RPMI8226 (cell line): ENCODE measurements around the gene RAB28.

Source experiments
- DNase-seq: peaks from one replicate; pipeline ENCODE4 v3.0.0-alpha.2; 2015

Gene RAB28

GRCh38 chr4:13504374-13504773, 20.2 kb upstream of the RAB28 start:
- no peak for DNase-seq

GRCh38 chr4:13498469-13498868, 14.3 kb upstream of the RAB28 start:
- DNase-seq = no peak

- DNase-seq = no peak
These were observed 12.5 kb upstream of the RAB28 start for GRCh38 chr4:13496605-13497004.

- no peak for DNase-seq
These were observed 11.6 kb upstream of the RAB28 start for GRCh38 chr4:13495753-13496152.

GRCh38 chr4:13493793-13494192, 9.7 kb upstream of the RAB28 start:
- no peak for DNase-seq

- no peak for DNase-seq
These were observed 8.6 kb upstream of the RAB28 start for GRCh38 chr4:13492747-13493146.

- DNase-seq = peak; percentile 25
These were observed 645 bp upstream of the RAB28 start for GRCh38 chr4:13484749-13485221.

GRCh38 chr4:13483768-13484121, 395 bp downstream of the RAB28 start:
- DNase-seq = no peak

- peak; percentile 30 for DNase-seq
These were observed 888 bp downstream of the RAB28 start for GRCh38 chr4:13483136-13483767.

GRCh38 chr4:13481569-13481968, 2.6 kb downstream of the RAB28 start:
- no peak for DNase-seq

GRCh38 chr4:13478707-13479106, 5.4 kb downstream of the RAB28 start:
- DNase-seq = no peak

- DNase-seq = no peak
These were observed 6.0 kb downstream of the RAB28 start for GRCh38 chr4:13478131-13478530.

GRCh38 chr4:13476915-13477314, 7.2 kb downstream of the RAB28 start:
- DNase-seq = peak; percentile 67

GRCh38 chr4:13476152-13476551, 8.0 kb downstream of the RAB28 start:
- no peak for DNase-seq

GRCh38 chr4:13471400-13471799, 12.7 kb downstream of the RAB28 start:
- no peak for DNase-seq

GRCh38 chr4:13470379-13470778, 13.8 kb downstream of the RAB28 start:
- DNase-seq = no peak

GRCh38 chr4:13464973-13465372, 19.2 kb downstream of the RAB28 start:
- DNase-seq = no peak

- no peak for DNase-seq
These were observed 19.6 kb downstream of the RAB28 start for GRCh38 chr4:13464543-13464942.

- no peak for DNase-seq
These were observed 22.8 kb downstream of the RAB28 start for GRCh38 chr4:13461191-13461905.

- DNase-seq = no peak
These were observed 28.7 kb downstream of the RAB28 start for GRCh38 chr4:13455411-13455810.

- DNase-seq = no peak
These were observed 29.4 kb downstream of the RAB28 start for GRCh38 chr4:13454786-13455185.

- DNase-seq = no peak
These were observed 31.1 kb downstream of the RAB28 start for GRCh38 chr4:13452927-13453579.

GRCh38 chr4:13449590-13449989, 34.5 kb downstream of the RAB28 start:
- DNase-seq = no peak
